ENCODE data around the gene CCDC54. TPM values are rescaled to one million over a fixed set of nuclear protein-coding genes. Genes with fewer than 3 reads are reported as not detected.

Gene CCDC54
- total RNA-seq, 1 donor from 2014 or later, result not detected

- DNase-seq (ENCODE audit: low spot score in 2 of 2, unreplicated experiment in 2 of 2), result no peak
- Mint-ChIP-seq H3K4me3 (no peak overlapping the region), H3K4me1 (peaks cover 14% of the 10 kb centered on the region), H3K27ac (no peak overlapping the region), H3K9me3 (no peaks in the 10 kb centered on the region), H3K36me3 (no peaks in the 10 kb centered on the region), H3K27me3 (ENCODE audit: low read depth) (no peaks in the 10 kb centered on the region)
- TF ChIP-seq, protein P1, sequence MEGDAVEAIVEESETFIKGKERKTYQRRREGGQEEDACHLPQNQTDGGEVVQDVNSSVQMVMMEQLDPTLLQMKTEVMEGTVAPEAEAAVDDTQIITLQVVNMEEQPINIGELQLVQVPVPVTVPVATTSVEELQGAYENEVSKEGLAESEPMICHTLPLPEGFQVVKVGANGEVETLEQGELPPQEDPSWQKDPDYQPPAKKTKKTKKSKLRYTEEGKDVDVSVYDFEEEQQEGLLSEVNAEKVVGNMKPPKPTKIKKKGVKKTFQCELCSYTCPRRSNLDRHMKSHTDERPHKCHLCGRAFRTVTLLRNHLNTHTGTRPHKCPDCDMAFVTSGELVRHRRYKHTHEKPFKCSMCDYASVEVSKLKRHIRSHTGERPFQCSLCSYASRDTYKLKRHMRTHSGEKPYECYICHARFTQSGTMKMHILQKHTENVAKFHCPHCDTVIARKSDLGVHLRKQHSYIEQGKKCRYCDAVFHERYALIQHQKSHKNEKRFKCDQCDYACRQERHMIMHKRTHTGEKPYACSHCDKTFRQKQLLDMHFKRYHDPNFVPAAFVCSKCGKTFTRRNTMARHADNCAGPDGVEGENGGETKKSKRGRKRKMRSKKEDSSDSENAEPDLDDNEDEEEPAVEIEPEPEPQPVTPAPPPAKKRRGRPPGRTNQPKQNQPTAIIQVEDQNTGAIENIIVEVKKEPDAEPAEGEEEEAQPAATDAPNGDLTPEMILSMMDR (IDR thresholded peaks at IDR 0.05; ENCODE audit: unreplicated experiment), result no peak
These were observed 49.0 kb downstream of the CCDC54 start for GRCh38 chr3:107426223-107426622.

Other genes with a start within 250 kb of the CCDC54 start
- 90.3 to 95.1 TPM (median 90.4 TPM) in 3 replicates for gene BBX, start 145.5 kb downstream of the CCDC54 start, total RNA-seq